Measurements from ENCODE around the gene RPS4Y1. TPM values are rescaled to one million over a fixed set of nuclear protein-coding genes. Genes with fewer than 3 reads are reported as not detected.

Gene RPS4Y1
- total RNA-seq, 1 experiment from 2014 or later, result not detected

DNA sequence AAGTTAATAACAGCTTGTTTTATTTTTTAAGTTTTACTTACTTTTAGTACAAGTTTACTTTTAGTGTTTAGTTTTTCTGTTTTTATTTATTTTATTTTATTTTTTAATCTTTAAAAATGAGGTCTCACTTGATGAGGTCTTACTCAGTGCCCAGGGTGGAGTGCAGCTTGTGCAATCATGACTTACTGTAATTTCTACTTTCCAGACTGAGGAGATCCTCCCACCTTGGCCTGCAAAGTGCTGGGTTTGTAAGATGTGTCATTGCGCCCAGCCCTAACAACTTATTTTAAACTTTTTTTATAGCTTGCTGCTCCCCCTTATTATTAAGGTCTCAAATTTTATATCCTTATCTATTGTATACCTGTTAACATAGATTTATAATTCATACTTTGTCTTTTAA, 52.1 kb downstream of the RPS4Y1 start:
- H2AFZ ChIP-seq, result no peak overlapping the region
- POLR2A ChIA-PET (ENCODE audit: unreplicated experiment), result no interaction called here
- BruUV-seq (replicated peaks), result no TSS peak

DNA sequence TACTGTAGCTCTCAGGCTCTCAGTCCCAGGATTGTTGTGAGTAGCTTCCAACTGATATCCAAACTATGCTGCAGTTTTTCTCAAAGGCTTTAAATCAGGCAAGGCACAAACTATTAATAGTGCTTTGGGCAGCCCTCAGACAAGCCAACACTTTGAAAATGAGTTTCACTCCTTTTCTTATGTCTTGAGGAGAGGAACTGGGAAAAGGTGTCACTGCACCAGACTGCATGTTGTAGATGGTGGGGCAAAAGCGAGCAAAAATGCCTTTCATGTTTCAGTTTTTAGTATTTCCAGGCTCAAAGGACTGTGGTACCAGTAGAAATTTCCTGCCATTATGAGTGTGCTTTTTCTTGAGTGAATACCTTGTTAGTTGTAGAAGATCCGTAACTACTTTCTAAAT, 54.6 kb downstream of the RPS4Y1 start:
- H3K4me2 ChIP-seq, result no peak overlapping the region
- ChIA-PET CTCF (no interaction called here), POLR2A (ENCODE audit: unreplicated experiment) (no interaction called here)
- no peak overlapping the region for H3K27ac ChIP-seq
- no peaks in the 10 kb centered on the region for H3K9me2 ChIP-seq (ENCODE audit: insufficient read depth)
- TF ChIP-seq, protein P1, sequence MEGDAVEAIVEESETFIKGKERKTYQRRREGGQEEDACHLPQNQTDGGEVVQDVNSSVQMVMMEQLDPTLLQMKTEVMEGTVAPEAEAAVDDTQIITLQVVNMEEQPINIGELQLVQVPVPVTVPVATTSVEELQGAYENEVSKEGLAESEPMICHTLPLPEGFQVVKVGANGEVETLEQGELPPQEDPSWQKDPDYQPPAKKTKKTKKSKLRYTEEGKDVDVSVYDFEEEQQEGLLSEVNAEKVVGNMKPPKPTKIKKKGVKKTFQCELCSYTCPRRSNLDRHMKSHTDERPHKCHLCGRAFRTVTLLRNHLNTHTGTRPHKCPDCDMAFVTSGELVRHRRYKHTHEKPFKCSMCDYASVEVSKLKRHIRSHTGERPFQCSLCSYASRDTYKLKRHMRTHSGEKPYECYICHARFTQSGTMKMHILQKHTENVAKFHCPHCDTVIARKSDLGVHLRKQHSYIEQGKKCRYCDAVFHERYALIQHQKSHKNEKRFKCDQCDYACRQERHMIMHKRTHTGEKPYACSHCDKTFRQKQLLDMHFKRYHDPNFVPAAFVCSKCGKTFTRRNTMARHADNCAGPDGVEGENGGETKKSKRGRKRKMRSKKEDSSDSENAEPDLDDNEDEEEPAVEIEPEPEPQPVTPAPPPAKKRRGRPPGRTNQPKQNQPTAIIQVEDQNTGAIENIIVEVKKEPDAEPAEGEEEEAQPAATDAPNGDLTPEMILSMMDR (conservative IDR thresholded peaks at IDR 0.05), result no peak
- no peak for TF ChIP-seq EZH2 (IDR thresholded peaks at IDR 0.05; ENCODE audit: low read depth)
- H3K4me1 ChIP-seq (replicated peaks; ENCODE audit: insufficient read depth), result no peaks in the 10 kb centered on the region
- no peaks in the 10 kb centered on the region for H3K27me3 ChIP-seq (ENCODE audit: insufficient read depth, low read depth)
- no peak overlapping the region for H3K4me3 ChIP-seq
- no peaks in the 10 kb centered on the region for H3F3A ChIP-seq (ENCODE audit: insufficient read depth, low read depth)
- DNase-seq, result no peak
- intact Hi-C loops (cut with micrococcal nuclease; ENCODE audit: unreplicated experiment), result no loop called here
- no peaks in the 10 kb centered on the region for H3K9me3 ChIP-seq (ENCODE audit: insufficient read depth, low read depth)
- H4K20me1 ChIP-seq (ENCODE audit: insufficient read depth), result no peaks in the 10 kb centered on the region
- H2AFZ ChIP-seq, result no peak overlapping the region
- no TSS peak for BruUV-seq (replicated peaks)
- H3K36me3 ChIP-seq (ENCODE audit: low read depth), result no peaks in the 10 kb centered on the region
- no peaks in the 10 kb centered on the region for H3K79me2 ChIP-seq (ENCODE audit: low read depth)

More for the DNA sequence above, 52.1 kb downstream of the RPS4Y1 start:
- Histone ChIP-seq H3K27ac (no peak overlapping the region), H3K9me2 (ENCODE audit: insufficient read depth) (no peaks in the 10 kb centered on the region), H3F3A (ENCODE audit: insufficient read depth, low read depth) (no peaks in the 10 kb centered on the region), H4K20me1 (ENCODE audit: insufficient read depth) (no peaks in the 10 kb centered on the region), H3K27me3 (ENCODE audit: insufficient read depth, low read depth) (no peaks in the 10 kb centered on the region), H3K36me3 (ENCODE audit: low read depth) (no peaks in the 10 kb centered on the region), H3K4me1 (replicated peaks; ENCODE audit: insufficient read depth) (no peaks in the 10 kb centered on the region), H3K4me2 (no peak overlapping the region), H3K79me2 (ENCODE audit: low read depth) (no peaks in the 10 kb centered on the region), H3K4me3 (no peak overlapping the region), H3K9me3 (ENCODE audit: insufficient read depth, low read depth) (no peaks in the 10 kb centered on the region)
- intact Hi-C loops (cut with micrococcal nuclease; ENCODE audit: unreplicated experiment), result no loop called here
- CTCF ChIA-PET, result no interaction called here
- DNase-seq, result no peak
- TF ChIP-seq EZH2 (IDR thresholded peaks at IDR 0.05; ENCODE audit: low read depth), result no peak
- TF ChIP-seq, protein P1 (conservative IDR thresholded peaks at IDR 0.05), result no peak

DNA sequence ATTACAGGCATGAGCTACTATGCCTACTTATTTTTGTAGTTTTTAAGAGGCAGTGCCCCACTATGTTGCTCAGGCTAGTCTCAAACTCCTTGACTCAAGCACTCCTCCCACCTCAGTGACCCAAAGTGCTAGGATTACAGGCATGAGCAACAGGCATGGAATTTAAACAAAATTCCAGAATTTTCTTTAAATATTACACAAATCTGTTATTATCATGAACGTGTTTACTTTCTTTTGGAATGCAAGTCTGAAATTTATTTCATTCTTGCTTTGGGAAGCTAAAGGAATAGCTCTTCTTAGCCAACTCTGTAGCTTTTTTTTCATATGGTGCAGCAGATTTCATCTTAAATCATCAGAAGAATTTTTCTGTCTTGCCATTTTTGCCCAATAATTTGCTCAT, 66.0 kb downstream of the RPS4Y1 start:
- H3K79me2 ChIP-seq (ENCODE audit: low read depth), result no peaks in the 10 kb centered on the region
- BruUV-seq (replicated peaks), result no TSS peak
- DNase-seq, result no peak
- H3K4me1 ChIP-seq (replicated peaks; ENCODE audit: insufficient read depth), result no peaks in the 10 kb centered on the region
- H2AFZ ChIP-seq, result no peak overlapping the region
- no peaks in the 10 kb centered on the region for H3K27me3 ChIP-seq (ENCODE audit: insufficient read depth, low read depth)
- POLR2A ChIA-PET (ENCODE audit: unreplicated experiment), result no interaction called here
- no peaks in the 10 kb centered on the region for H3K9me3 ChIP-seq (ENCODE audit: insufficient read depth, low read depth)
- TF ChIP-seq EZH2 (IDR thresholded peaks at IDR 0.05; ENCODE audit: low read depth), result no peak
- TF ChIP-seq, protein P1 (conservative IDR thresholded peaks at IDR 0.05), result no peak
- no peak overlapping the region for H3K4me2 ChIP-seq
- H3F3A ChIP-seq (ENCODE audit: insufficient read depth, low read depth), result no peaks in the 10 kb centered on the region
- H3K9me2 ChIP-seq (ENCODE audit: insufficient read depth), result no peaks in the 10 kb centered on the region
- intact Hi-C loops (cut with micrococcal nuclease; ENCODE audit: unreplicated experiment), result no loop called here
- no peak overlapping the region for H3K27ac ChIP-seq
- H3K36me3 ChIP-seq (ENCODE audit: low read depth), result no peaks in the 10 kb centered on the region
- H3K4me3 ChIP-seq, result no peak overlapping the region
- CTCF ChIA-PET, result no interaction called here
- no peaks in the 10 kb centered on the region for H4K20me1 ChIP-seq (ENCODE audit: insufficient read depth)
